HepG2 (cell line): ENCODE measurements around the gene ZNF117. TPM values are rescaled to one million over a fixed set of nuclear protein-coding genes. Genes with fewer than 3 reads are reported as not detected.

Experiments
- ATF7 ChIP-seq, 2 experiments: fragments of 450-650 bp in 1 of 2; sonication (generic) in 1 of 2; formaldehyde crosslinking in 1 of 2; IDR thresholded peaks; 2 replicates each; pipeline versions ENCODE4 v1.4.0 to v1.6.1; 2016 to 2020; ENCODE audit warnings: antibody characterized with exemption in 1 of 2, mild to moderate bottlenecking in 1 of 2, missing genetic modification reagents in 1 of 2
- DRAP1 ChIP-seq: IDR thresholded peaks from 2 replicates; pipeline ENCODE4 v1.6.1; 2016; ENCODE audit warnings: missing genetic modification reagents, missing compliant biosample characterization
- GATAD1 ChIP-seq: IDR thresholded peaks from 2 replicates; pipeline ENCODE4 v1.6.1; 2016; ENCODE audit warnings: missing genetic modification reagents, missing compliant biosample characterization
- MBD4 ChIP-seq: IDR thresholded peaks from 2 replicates; pipeline ENCODE4 v1.6.1; 2012; ENCODE audit warnings: low read length, inconsistent platforms, borderline replicate concordance
- MBNL3 ChIP-seq: fragments of 250-450 bp; sonication (Bioruptor Pico); conservative IDR thresholded peaks from 2 replicates; pipeline ENCODE4 v1.8.0; 2022; ENCODE audit warnings: mild to moderate bottlenecking, inconsistent platforms
- MZF1 ChIP-seq: sonication (generic); formaldehyde crosslinking; IDR thresholded peaks from 2 replicates; pipeline ENCODE4 v1.8.1; 2023; ENCODE audit warnings: mild to moderate bottlenecking, missing genetic modification reagents, borderline replicate concordance
- SALL1 ChIP-seq: sonication (generic); formaldehyde crosslinking; IDR thresholded peaks from 2 replicates; pipeline ENCODE4 v1.8.0; 2022; ENCODE audit warnings: mild to moderate bottlenecking, missing genetic modification reagents
- SMYD3 ChIP-seq: sonication (generic); formaldehyde crosslinking; IDR thresholded peaks from 2 replicates; pipeline ENCODE4 v1.8.1; 2023; ENCODE audit warnings: mild to moderate bottlenecking, missing genetic modification reagents
- ZNF484 ChIP-seq: sonication (generic); formaldehyde crosslinking; IDR thresholded peaks from 2 replicates; pipeline ENCODE4 v1.5.1; 2020; ENCODE audit warnings: mild to moderate bottlenecking, low read depth, missing genetic modification reagents, borderline replicate concordance
- ZUFSP ChIP-seq: sonication (generic); formaldehyde crosslinking; IDR thresholded peaks from 2 replicates; pipeline ENCODE4 v1.9.0; 2021; ENCODE audit warnings: missing genetic modification reagents, mild to moderate bottlenecking, borderline replicate concordance
- polyA plus RNA-seq, 8 experiments: library from polyadenylated mRNA; depleted of rRNA in 3 of 8; stranded (reverse) in 7 of 8; unstranded in 1 of 8; fragments of >200 nt; fragmentation: Illumina TruSeq in 4 of 8; extraction: Trizol in 4 of 8; gene quantifications; 2 replicates each; pipeline versions ENCODE4 v1.2.1 to v1.2.3, GENCODE V29; 2011 to 2016; ENCODE audit warnings: low read depth in 4 of 8, missing spikeins in 1 of 8, mixed read lengths in 1 of 8; ENCODE audit not compliant: insufficient read depth in 1 of 8
- total RNA-seq, 5 experiments: library from RNA; depleted of rRNA; stranded (reverse); fragments of >200 nt; fragmentation: Illumina TruSeq; extraction: Trizol; gene quantifications; 2 replicates each; pipeline ENCODE4 v1.2.3, GENCODE V29; 2016; ENCODE audit warnings: low read depth in 1 of 5
- TF ChIP-seq, protein P1 (sequence below), 2 experiments: sonication (generic) in 1 of 2; formaldehyde crosslinking in 1 of 2; IDR thresholded peaks; 2 replicates each; pipeline versions ENCODE4 v1.4.0 to v1.6.1; 2016 to 2020; ENCODE audit warnings: borderline replicate concordance in 1 of 2, low read depth in 1 of 2, mild to moderate bottlenecking in 1 of 2, missing genetic modification reagents in 1 of 2
- TF ChIP-seq, protein P2 (sequence below): IDR thresholded peaks from 2 replicates; pipeline ENCODE4 v1.6.1; 2016
- TF ChIP-seq, protein P3 (sequence below): sonication (generic); formaldehyde crosslinking; IDR thresholded peaks from 2 replicates; pipeline ENCODE4 v1.5.1; 2020; ENCODE audit warnings: mild to moderate bottlenecking, missing genetic modification reagents, moderate library complexity
- TF ChIP-seq, protein P4 (sequence below): sonication (generic); formaldehyde crosslinking; IDR thresholded peaks from 2 replicates; pipeline ENCODE4 v1.5.0; 2020; ENCODE audit warnings: mild to moderate bottlenecking, missing genetic modification reagents

ZNF117 gene
- total and polyA plus RNA-seq, 2 of the 13 experiments (the other 11 are each of a cell fraction or from before 2014, with no cell fraction given): 6.6 to 20.0 TPM

- no peak; the same call in 1 of the 2 replicates for TF ChIP-seq GATAD1 (CRISPR knock-in tag)
- peak; percentile 59 for TF ChIP-seq SALL1
- TF ChIP-seq, protein P1, sequence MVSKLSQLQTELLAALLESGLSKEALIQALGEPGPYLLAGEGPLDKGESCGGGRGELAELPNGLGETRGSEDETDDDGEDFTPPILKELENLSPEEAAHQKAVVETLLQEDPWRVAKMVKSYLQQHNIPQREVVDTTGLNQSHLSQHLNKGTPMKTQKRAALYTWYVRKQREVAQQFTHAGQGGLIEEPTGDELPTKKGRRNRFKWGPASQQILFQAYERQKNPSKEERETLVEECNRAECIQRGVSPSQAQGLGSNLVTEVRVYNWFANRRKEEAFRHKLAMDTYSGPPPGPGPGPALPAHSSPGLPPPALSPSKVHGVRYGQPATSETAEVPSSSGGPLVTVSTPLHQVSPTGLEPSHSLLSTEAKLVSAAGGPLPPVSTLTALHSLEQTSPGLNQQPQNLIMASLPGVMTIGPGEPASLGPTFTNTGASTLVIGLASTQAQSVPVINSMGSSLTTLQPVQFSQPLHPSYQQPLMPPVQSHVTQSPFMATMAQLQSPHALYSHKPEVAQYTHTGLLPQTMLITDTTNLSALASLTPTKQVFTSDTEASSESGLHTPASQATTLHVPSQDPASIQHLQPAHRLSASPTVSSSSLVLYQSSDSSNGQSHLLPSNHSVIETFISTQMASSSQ (IDR thresholded peaks at IDR 0.05; ENCODE audit: low read depth): peak; percentile 74; the same call in 1 of the 2 replicates
- TF ChIP-seq, protein P1 (CRISPR knock-in tag; IDR thresholded peaks at IDR 0.05; ENCODE audit: borderline replicate concordance): peak; percentile 86; the same call in 1 of the 2 replicates
- TF ChIP-seq ATF7 (IDR thresholded peaks at IDR 0.05): no peak
- peak; percentile 31; the same call in 1 of the 2 replicates for TF ChIP-seq ATF7 (CRISPR knock-in tag; IDR thresholded peaks at IDR 0.05)
- TF ChIP-seq, protein P2, sequence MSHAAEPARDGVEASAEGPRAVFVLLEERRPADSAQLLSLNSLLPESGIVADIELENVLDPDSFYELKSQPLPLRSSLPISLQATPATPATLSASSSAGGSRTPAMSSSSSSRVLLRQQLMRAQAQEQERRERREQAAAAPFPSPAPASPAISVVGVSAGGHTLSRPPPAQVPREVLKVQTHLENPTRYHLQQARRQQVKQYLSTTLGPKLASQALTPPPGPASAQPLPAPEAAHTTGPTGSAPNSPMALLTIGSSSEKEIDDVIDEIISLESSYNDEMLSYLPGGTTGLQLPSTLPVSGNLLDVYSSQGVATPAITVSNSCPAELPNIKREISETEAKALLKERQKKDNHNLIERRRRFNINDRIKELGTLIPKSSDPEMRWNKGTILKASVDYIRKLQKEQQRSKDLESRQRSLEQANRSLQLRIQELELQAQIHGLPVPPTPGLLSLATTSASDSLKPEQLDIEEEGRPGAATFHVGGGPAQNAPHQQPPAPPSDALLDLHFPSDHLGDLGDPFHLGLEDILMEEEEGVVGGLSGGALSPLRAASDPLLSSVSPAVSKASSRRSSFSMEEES (CRISPR knock-in tag): peak; percentile 99
- peak; percentile 97; the same call in 1 of the 2 replicates for TF ChIP-seq MBD4
- no peak for TF ChIP-seq MZF1 (CRISPR knock-in tag)
- TF ChIP-seq, protein P3, sequence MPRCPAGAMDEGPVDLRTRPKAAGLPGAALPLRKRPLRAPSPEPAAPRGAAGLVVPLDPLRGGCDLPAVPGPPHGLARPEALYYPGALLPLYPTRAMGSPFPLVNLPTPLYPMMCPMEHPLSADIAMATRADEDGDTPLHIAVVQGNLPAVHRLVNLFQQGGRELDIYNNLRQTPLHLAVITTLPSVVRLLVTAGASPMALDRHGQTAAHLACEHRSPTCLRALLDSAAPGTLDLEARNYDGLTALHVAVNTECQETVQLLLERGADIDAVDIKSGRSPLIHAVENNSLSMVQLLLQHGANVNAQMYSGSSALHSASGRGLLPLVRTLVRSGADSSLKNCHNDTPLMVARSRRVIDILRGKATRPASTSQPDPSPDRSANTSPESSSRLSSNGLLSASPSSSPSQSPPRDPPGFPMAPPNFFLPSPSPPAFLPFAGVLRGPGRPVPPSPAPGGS (CRISPR knock-in tag): no peak; the same call in 1 of the 2 replicates
- TF ChIP-seq ZNF484: no peak
- no peak for TF ChIP-seq ZUFSP
- TF ChIP-seq, protein P4, sequence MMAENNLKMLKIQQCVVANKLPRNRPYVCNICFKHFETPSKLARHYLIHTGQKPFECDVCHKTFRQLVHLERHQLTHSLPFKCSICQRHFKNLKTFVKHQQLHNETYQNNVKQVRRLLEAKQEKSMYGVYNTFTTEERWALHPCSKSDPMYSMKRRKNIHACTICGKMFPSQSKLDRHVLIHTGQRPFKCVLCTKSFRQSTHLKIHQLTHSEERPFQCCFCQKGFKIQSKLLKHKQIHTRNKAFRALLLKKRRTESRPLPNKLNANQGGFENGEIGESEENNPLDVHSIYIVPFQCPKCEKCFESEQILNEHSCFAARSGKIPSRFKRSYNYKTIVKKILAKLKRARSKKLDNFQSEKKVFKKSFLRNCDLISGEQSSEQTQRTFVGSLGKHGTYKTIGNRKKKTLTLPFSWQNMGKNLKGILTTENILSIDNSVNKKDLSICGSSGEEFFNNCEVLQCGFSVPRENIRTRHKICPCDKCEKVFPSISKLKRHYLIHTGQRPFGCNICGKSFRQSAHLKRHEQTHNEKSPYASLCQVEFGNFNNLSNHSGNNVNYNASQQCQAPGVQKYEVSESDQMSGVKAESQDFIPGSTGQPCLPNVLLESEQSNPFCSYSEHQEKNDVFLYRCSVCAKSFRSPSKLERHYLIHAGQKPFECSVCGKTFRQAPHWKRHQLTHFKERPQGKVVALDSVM (CRISPR knock-in tag): no peak; the same call in 1 of the 2 replicates
- TF ChIP-seq MBNL3 (CRISPR knock-in tag): no peak
- peak; percentile 61 for TF ChIP-seq DRAP1 (CRISPR knock-in tag)
- 0 out of 2 replicates have a peak, but pooled peaks have one; percentile 63 for TF ChIP-seq SMYD3
These were observed 8.5 kb upstream of the ZNF117 start (continued) for GRCh38 chr7:64999165-65000004.
